HG03196 (cell line): ENCODE data around the gene ZSCAN26.
"Not testable (repeated sequence)": the region's sequence is repeated elsewhere in the genome, so short reads cannot be mapped to it uniquely, and the experiment has no call there.

Experiments used
- ATAC-seq: cut with Tn5 transposase; IDR thresholded peaks from one replicate; pipeline ENCODE4 v1.9.1; 2021; ENCODE audit not compliant: unreplicated experiment

The ZSCAN26 gene

GRCh38 chr6:28315628-28316027 is 48.7 kb downstream of the ZSCAN26 start:
- ATAC-seq = no peak

GRCh38 chr6:28317866-28318265 is 50.9 kb downstream of the ZSCAN26 start:
- ATAC-seq = not testable (repeated sequence)

GRCh38 chr6:28322661-28323060 is 55.7 kb downstream of the ZSCAN26 start:
- no peak for ATAC-seq

DNA sequence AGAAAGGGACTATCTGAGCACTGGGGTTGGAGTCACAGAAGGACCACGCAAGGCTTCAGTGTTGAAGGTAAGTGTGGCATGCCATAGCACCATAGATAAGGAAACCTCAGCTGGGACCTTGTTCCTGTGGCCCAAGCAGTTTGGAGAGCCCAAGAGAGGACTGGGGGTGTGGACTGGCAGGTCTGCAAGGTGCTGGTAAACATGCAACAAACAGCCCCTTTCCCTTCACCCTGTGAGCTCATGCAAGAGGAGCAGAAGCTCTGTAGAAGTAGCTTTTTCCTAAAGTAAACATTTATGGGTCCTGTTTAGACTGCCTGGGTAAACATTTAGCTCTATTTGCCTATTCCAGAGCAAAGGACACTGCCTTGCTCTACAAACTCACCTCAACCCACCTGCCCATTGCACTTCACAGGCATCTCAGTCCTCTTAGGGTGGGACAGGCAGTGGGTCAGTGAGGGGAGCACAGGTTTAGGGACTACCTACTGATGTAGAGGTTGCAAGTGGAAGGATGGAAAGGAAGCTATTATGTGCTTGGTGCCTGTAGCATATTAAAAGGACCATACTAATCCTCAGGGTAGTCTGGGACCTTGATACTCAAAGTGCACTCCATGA is 57.0 kb downstream of the ZSCAN26 start:
- no peak for ATAC-seq

GRCh38 chr6:28326371-28326948 is 59.5 kb downstream of the ZSCAN26 start:
- no peak for ATAC-seq
